Stimulated activated CD4-positive, alpha-beta T cell treated with anti-CD3 and anti-CD28 coated beads, Interleukin-12 subunit alpha, Interleukin-12 subunit beta, amount 100 ng/mL, for 4 hours (primary cell): ENCODE measurements around the gene PDK1.
"Not testable (repeated sequence)": the region's sequence is repeated elsewhere in the genome, so short reads cannot be mapped to it uniquely, and the experiment has no call there.

Experiments
- DNase-seq: peaks from one replicate; pipeline ENCODE4 v3.0.0-alpha.2; 2020

The PDK1 gene

DNA sequence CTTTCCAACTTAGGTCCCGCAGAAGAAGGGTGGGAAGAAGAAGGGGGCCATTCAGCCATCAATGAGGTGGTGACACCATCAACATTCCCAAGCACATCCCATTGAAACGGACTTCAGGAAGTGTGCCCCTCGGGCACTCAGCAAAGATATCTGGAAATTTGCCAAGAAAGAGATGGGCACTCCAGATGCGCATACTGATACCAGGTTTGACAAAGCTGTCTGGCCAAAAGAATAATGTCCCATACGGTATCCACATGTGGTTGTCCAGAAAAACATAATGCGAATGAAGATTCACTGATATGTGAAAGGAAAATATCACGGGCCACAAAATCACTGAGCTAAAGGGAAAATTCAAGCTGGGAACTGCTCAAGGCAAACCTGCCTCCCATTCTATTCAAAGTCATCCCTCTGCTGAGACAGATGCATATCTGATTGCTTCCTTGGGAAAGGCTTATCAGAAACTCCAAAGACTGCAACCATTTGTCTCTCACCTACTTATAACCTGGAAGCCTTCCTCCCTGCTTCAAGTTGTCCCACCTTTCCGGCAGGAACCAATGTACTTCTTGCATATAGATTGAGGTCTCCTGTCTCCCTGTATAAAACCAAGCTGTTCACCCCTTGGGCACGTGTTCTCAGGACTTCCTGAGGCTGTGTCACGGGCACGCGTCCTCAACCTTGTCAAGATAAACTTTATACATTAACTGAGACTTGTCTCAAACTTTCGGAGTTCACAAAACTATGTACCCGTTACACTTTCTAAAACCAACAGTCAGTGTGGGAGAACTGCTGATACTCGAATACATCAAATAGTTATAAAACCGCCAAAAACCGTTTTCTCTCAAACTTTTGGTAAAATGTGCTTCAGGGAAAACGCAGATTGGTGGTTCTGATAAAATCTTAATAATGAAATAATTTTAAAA, 1.3 kb upstream of the PDK1 start:
- DNase-seq: no peak

DNA sequence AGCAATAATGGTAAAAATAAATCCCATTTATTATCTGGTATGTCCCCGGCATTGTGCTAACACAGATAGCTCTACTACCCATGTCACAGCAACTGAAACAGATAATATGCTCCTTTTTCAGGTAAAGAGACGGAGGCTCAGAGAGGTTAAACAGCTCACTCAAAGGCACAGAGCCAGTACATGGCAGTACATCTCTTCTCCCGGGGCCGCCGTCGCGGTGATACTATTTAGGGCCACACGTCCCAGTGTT, 693 bp upstream of the PDK1 start:
- DNase-seq: no peak

DNA sequence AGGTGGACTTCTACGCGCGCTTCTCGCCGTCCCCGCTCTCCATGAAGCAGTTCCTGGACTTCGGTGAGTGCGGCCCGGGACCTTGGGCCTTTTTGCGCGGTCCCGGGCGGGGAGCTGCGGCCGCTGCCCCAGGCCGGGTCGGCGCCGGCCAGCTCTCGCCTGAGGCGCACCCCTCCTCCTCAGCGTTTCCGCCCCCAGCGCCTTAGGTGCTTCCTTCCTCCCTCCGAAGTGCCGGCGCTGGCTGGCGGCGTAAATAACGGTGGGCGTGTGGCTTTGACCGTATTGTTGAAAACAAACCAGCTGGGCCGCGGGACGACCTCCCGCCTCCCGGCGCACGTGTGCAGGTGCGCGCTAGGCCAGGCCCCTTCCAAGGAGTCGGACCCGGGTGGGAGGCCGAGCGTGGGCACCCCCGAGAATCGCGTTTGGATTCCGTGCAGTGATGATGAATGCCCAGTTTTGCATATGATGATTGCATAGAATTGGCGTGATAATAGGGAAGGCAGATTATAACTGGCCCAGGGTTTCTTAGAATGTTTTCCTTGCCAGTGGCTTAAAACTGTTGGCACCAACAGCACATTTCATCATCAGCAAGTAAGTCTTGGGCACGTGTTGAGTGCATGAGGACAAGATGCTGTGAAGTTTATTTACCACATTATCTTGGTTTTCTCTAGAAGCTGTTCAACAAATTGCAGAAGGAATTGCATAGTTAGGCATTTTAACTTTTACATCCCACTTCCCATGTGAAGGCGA, 569 bp downstream of the PDK1 start:
- peak; percentile 62 for DNase-seq

DNA sequence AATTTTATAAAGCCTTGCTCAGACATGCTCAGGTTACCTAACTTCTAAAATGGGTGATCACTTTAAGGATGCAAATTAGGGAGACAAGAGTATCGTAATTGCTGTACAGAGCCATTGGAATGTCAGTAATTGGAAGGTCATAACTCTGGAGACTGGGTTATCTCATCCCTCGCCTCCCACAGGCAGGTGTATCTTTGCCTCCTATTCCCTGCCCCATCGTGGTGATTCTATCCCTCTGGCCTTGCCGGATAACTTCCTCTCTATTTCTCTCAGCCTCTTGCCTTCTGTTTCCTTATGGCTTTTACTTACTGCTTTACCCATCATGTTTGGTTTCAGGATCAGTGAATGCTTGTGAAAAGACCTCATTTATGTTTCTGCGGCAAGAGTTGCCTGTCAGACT, 2.5 kb downstream of the PDK1 start:
- no peak for DNase-seq

DNA sequence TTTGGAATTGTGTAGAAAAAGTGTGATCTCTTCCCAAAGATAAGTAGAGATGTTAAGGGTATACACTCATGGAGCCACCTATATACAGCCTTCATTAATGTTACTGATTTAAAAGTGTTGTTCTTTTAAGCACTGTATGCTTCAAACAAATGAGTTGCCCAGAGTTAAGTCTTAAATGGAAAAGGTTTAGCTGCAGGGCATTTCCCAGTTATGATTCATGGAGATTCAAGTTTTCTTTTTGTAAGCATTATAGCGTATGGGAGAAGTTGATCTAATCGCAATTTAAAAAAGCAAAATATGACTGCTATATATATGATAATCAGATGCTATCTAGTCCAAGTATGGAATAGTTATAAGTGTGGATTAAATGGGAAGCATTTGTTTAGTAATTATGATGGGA, 4.8 kb downstream of the PDK1 start:
- no peak for DNase-seq

DNA sequence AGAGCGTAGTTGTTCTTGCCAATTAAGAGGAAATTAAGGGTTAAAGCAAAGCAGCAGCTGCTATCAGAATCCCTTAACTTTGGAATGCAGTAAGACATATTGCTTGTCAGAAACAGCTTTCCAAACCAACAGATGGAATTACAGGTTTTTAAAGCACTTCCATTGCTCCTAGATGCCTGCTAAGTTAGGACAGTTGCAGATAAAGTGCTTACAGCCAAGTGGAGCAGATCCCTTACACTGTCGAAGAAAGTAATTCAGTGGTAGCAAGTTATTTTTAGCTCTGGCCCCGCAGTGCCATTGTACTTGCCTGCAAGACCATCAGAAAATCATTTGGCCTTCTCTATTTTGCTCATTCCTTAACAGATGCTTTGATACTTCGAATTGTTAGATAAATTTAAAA, 5.4 kb downstream of the PDK1 start:
- DNase-seq: no peak

DNA sequence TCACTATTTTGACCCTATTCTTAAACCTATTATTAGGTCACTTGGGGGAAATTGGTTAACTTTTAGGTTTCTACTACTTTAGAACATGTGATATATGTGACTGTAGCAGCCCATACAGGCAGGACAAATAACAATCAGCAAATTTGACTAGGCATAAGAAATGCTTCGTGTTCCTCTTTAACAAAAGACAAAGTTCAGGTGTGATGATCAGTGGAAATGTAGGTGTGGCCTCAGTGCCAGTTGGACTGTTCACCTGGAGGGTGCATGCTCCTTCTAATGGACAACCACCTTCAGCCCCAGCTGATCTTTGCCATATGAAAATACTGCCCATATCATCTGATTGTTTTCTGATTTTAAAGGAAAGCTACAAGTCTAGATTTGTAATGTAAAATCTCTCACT, 6.4 kb downstream of the PDK1 start:
- DNase-seq: no peak

DNA sequence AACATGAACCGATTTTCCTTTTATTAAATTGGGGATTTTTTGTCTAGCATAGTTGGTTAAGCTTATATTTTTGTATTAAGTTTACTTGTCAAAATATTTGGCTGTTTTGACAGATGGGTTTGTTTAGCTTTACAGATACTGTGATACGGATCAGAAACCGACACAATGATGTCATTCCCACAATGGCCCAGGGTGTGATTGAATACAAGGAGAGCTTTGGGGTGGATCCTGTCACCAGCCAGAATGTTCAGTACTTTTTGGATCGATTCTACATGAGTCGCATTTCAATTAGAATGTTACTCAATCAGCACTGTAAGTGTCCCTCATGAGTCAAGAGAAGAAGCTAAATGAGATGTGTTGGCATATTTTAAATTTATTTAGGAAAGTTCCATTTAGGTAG, 8.5 kb downstream of the PDK1 start:
- DNase-seq: no peak

DNA sequence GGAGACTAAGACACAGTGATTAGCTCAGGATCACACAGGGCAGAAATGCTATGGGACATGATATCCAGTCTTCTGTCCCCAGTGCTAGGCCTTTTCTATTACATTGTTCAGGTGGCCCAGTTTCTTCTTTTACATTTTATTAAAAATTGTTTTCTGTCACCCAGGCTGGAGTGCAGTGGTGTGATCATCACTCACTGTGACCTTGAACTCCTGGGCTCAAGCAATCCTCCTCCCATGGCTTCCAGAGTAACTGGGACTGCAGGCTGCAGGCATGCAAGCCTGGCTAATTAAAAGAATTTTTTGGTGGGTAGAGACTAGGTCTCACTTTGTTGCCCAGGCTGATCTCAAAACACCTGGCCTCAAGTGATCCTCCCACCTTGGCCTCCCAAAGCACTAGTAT, 15.4 kb downstream of the PDK1 start:
- no peak for DNase-seq

DNA sequence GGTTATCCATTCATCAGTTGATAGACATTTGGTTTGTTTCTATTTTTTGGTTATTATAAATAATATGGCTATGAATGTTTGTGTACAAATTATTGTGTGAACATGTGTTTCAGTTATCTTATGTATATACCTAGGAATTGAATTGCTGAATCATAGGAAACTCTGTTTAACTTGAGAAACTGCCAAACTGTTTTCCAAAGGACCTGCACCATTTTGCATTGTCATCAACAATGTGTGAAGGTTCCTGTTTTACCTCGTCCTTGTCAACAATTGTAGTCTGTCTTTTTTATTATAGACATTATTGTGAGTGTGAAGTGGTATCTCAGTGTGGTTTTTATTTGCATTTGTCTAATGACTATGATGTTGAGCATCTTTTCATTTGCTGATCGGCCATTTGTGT, 17.1 kb downstream of the PDK1 start:
- no peak for DNase-seq

DNA sequence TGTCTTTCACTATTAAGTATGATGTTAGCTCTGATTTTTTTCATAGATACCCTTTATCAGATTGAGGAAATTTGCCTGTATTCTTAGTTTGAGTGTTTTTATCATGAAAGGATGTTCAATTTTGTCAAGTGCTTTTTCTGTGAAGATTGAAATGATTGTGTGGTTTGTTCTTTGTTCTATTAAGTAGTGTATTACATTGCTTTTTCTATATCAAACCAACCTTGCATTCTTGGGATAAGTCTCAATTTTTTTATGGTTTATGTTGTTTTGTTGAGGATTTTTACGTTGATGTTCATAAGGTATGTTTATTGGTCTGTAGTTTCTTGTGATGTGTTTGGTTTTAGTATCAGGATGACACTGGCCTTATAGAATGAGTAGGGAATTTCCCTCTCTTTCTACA, 19.1 kb downstream of the PDK1 start:
- no peak for DNase-seq

DNA sequence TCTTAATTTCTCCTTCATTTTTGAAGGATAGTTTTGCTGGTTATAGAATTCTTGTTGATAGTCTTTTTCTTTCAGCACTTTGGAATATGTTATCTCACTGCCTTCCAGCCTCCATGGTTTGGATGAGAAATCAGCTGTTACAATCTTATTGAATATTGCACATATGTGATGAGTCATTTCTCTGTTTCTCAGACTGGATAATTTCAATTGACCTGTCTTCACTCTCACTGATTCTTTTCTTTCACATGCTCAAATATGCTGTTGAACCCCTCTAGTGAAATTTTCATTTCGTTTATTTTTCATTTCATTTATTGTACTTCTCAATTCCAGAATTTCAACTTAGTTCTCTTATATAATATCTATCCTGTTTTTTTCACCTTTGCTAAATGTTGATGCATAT, 22.2 kb downstream of the PDK1 start:
- no peak for DNase-seq

DNA sequence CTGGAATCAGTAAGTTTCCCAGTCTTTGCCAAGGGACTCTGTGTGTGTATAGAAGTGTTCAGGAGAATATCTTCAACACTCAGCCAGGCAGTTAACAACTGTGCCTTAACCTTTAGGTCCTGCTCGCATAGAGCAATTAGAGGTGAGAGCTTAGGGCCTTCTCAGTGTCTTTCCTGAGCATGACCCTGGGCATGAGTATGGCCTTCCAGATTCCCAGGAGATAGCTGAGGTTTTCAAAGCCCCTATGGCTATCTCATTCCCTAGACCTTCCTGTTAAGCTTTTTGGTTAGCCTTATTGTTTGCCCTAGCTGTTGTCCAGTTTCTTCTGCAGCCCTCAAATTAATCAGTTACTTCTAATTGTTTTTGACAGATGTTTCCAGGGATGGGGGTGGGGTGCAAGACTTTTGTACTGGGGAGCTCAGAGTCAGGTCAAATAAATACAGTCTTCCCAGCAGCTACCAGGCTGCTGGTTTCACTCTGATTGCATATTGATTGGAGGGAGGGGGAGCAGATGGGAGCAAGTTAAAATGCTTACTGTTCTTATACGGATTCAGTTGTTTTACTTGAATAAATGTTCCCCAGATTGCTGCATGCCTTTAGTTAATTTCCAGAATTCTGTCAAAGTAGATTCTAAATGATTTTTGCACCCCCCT, 23.1 kb downstream of the PDK1 start:
- no peak for DNase-seq

DNA sequence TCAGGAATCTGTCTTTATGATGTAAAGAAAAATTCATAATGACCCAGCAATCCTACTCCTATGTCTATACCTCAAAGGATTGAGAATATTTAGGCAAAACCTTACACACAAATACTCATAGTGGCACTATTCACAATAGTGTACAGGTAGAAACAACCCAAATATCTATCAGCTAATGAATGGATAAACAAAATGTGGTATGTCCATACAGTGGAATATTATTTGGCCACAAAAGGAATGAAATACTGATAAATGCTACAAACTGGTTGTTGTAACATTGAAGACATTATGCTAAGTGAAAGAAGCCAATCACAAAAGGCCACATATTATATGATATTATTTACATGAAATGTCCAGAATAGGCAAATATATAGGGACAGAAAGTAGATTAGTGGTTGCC, 24.7 kb downstream of the PDK1 start:
- no peak for DNase-seq

DNA sequence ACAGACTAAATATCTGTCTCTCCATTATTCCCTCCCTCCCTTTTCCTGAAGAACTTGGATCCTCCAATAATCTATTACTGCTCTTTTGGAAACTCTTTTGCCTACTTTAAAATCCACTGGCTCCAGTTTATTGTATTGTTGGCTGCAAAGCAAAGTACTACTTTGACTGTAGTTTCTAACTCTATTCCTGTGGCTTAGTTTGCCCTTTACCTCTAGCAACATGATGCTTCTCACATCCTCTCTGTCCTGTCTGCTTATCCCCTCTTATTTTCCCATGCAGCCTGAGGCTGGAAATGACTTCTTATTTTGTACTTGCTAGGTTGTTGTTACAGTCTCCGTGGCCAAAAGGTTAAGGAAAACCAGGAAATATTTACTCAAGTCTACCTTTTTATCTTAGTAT, 26.8 kb downstream of the PDK1 start:
- no peak for DNase-seq

DNA sequence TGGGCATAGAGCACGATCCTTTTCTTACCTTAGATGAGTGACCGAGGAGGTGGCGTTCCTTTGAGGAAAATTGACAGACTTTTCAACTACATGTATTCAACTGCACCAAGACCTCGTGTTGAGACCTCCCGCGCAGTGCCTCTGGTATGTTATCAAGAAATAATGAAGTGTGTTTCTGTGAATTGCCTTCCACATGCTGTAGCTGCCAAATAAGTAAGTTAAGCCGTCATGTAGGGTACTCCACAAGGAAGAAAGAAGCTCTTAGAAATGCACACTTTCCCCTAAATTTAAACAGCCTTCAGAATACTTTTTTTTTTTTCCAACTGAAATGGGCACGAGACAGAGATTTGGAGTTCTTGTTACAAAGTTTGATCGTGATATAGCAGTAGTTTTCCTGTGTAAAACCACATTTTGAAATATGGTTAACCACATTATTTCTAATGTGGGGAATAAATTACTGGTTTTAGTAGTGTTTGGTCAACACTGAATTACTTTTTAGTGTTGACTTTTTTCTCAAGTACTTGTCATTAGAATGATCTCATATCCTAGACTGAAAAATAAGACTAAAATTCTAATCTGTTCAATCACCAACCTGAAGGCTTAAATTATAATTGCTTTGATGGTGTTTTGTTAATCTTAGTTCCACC, 30.5 kb downstream of the PDK1 start:
- DNase-seq: no peak

DNA sequence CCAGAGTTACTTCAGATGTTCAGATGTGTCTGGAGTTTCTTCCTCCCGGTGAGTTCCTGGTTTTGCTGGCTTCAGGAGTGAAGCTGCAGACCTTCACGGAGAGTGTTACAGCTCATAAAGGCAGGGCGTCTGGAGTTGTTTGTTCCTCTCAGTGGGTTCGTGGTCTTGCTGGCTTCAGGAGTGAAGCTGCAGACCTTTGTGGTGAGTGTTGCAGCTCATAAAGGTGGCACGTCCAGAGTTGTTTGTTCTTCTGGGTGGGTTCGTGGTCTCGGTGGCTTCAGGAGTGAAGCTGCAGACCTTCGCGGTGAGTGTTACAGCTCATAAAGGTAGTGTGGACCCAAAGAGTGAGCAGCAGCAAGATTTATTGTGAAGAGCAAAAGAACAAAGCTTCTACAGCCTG, 31.3 kb downstream of the PDK1 start:
- not testable (repeated sequence) for DNase-seq

DNA sequence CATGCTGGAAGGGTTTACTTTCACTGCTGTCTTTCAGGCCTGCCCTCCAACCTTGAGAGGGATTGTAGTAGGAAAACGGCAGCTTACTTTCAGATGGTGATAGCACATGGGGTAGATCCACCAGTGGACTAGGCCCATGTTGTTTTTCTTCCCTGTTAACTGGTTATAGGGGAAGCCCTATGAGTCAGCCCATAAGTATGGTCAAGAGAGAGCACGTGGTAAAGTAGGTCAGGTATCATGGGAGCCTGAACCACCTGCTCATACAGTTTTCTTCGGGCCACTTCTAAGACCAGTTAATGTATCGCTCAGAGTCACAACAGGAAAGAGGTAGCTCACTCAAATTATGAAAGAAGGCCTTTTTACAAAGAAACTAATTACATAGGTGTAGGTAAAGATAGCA, 33.0 kb downstream of the PDK1 start:
- DNase-seq: no peak

DNA sequence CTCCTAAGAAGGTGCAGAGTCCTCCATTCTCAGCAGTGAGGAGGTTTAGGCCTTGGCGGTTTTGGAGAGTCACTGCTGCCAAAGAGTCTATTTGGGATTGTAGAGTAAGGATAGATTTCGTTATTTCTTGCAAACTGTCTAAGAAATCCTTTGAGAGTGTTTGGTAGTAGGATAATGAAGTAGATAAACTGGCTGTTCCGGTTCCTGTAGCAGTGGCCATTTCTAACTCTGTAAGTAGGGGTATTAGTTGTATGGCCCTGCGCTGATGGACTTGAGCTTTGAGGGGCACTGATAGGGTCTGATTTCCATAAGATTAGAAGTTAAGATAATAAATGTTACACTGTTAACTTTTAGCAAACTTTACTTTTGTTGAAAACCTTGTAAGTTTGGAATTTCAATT, 35.5 kb downstream of the PDK1 start:
- not testable (repeated sequence) for DNase-seq

DNA sequence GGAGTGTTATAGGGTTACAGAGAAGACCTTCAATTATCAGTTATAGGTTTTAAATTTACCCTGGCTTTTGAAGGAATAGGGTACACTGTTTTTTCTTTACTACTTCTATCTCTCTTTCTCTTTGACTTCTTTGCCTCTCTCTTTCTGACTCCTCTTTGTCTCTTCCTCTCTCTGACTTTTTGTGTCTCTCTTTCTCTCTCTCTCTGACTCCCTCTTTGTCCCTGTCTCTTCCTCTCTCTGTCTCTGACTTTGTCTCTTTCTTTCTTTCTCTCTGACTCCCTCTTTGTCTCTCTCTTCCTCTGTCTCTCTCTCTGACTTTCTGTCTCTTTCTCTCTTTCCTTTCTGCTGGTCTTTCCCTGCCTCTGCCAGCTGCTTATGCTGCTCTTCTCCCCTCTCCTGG, 36.3 kb downstream of the PDK1 start:
- not testable (repeated sequence) for DNase-seq

DNA sequence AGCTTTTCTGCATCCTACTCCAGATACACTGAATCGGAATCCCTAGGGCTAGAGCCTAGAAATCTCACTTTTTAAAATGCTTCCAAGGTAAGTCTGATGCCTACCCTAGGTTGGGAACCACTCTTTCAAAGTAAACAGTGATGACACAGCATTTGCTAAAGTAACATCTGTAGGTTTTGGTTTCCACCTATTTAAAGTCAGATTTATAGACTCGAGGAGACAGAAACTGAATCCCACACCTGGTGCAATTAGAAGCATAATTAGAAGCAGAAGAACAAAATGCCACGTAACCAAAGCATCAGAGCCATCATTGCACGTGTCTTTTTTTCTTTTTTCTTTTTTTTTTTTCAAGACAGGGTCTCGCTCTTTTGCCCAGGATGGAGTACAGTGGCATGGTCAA, 40.9 kb downstream of the PDK1 start:
- no peak for DNase-seq

DNA sequence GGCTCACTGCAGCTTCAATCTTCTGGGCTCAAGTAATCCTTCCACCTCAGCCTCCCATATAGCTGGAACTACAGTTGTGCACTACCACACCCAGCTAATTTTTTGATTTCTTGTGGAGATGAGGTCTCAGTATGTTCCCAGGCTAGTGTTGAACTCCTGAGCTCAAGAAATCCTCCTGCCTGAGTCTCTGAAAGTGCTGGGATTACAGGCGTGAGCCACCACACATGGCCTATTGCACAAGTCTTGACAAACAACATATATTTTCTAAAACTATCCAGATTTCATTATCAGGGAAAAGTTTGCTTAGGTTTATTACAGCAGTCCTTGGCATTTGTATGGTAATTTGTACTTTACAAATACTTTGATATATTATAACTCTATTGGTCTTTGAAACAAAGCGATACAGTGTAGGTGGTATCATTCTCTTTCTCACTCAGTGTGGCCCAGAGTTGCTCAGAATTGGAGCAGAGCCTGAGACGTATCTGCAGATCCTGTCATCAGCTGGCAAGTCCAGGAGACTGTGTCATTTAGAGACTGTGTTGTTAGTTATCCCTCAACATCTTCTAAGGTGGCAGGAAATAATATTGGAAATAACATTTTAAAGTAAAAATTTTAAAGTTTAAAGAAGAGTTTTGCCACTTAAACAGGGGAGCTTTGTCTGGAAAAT, 41.4 kb downstream of the PDK1 start:
- no peak for DNase-seq

DNA sequence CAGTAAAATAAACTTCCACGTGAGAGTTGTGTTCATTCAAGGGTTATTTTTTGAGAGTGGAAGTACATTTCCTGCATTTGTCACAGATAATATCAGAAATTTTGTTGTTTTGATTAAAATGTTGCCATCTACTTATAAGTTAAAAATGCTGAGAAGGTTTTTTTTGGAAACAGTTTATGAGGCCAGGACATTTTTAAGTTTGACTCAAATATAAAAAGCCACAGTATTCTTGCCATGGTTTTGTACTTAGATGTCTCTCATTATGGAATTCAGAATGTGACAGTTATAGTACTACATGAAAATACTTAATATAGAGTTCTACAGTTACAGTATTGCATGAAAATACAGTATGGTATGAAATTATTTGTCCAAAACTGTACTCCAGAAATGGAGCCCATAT, 44.1 kb downstream of the PDK1 start:
- DNase-seq: no peak
